ENCODE results near the gene AGR3. TPM values are rescaled to one million over a fixed set of nuclear protein-coding genes. Genes with fewer than 3 reads are reported as not detected.

Gene AGR3
- total RNA-seq, 1 donor from 2014 or later: not detected

- H3K4me1 Mint-ChIP-seq (ENCODE audit: unreplicated experiment): no peaks in the 10 kb centered on the region
- H3K4me3 Mint-ChIP-seq (ENCODE audit: unreplicated experiment): no peak overlapping the region
- no peaks in the 10 kb centered on the region for H3K9me3 Mint-ChIP-seq (ENCODE audit: unreplicated experiment)
- DNase-seq (ENCODE audit: low spot score): no peak
- no peaks in the 10 kb centered on the region for H3K36me3 Mint-ChIP-seq (ENCODE audit: low read depth, unreplicated experiment)
- no peak overlapping the region for H3K27ac Mint-ChIP-seq (ENCODE audit: unreplicated experiment)
- H3K27me3 Mint-ChIP-seq (ENCODE audit: unreplicated experiment): no peaks in the 10 kb centered on the region
- TF ChIP-seq, protein P1, sequence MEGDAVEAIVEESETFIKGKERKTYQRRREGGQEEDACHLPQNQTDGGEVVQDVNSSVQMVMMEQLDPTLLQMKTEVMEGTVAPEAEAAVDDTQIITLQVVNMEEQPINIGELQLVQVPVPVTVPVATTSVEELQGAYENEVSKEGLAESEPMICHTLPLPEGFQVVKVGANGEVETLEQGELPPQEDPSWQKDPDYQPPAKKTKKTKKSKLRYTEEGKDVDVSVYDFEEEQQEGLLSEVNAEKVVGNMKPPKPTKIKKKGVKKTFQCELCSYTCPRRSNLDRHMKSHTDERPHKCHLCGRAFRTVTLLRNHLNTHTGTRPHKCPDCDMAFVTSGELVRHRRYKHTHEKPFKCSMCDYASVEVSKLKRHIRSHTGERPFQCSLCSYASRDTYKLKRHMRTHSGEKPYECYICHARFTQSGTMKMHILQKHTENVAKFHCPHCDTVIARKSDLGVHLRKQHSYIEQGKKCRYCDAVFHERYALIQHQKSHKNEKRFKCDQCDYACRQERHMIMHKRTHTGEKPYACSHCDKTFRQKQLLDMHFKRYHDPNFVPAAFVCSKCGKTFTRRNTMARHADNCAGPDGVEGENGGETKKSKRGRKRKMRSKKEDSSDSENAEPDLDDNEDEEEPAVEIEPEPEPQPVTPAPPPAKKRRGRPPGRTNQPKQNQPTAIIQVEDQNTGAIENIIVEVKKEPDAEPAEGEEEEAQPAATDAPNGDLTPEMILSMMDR (IDR thresholded peaks at IDR 0.05; ENCODE audit: unreplicated experiment): no peak
Measured at GRCh38 chr7:16826060-16826459, 55.7 kb downstream of the AGR3 start.

- H3K9me3 Mint-ChIP-seq (ENCODE audit: unreplicated experiment): no peaks in the 10 kb centered on the region
- no peaks in the 10 kb centered on the region for H3K4me1 Mint-ChIP-seq (ENCODE audit: unreplicated experiment)
- TF ChIP-seq, protein P1 (IDR thresholded peaks at IDR 0.05; ENCODE audit: unreplicated experiment): no peak
- no peaks in the 10 kb centered on the region for H3K36me3 Mint-ChIP-seq (ENCODE audit: low read depth, unreplicated experiment)
- H3K27me3 Mint-ChIP-seq (ENCODE audit: unreplicated experiment): no peaks in the 10 kb centered on the region
- H3K27ac Mint-ChIP-seq (ENCODE audit: unreplicated experiment): no peak overlapping the region
- DNase-seq (ENCODE audit: low spot score): no peak
- no peak overlapping the region for H3K4me3 Mint-ChIP-seq (ENCODE audit: unreplicated experiment)
Measured at GRCh38 chr7:16822029-16822428, 59.8 kb downstream of the AGR3 start.

- Mint-ChIP-seq H3K4me1 (ENCODE audit: unreplicated experiment) (peaks cover 8% of the 10 kb centered on the region), H3K27ac (ENCODE audit: unreplicated experiment) (no peak overlapping the region), H3K9me3 (ENCODE audit: unreplicated experiment) (no peaks in the 10 kb centered on the region), H3K36me3 (ENCODE audit: low read depth, unreplicated experiment) (no peaks in the 10 kb centered on the region), H3K4me3 (ENCODE audit: unreplicated experiment) (no peak overlapping the region), H3K27me3 (ENCODE audit: unreplicated experiment) (peaks cover 3% of the 10 kb centered on the region)
- DNase-seq (ENCODE audit: low spot score): no peak
- TF ChIP-seq, protein P1 (IDR thresholded peaks at IDR 0.05; ENCODE audit: unreplicated experiment): no peak
Measured at GRCh38 chr7:16818732-16819131, 63.1 kb downstream of the AGR3 start.

GRCh38 chr7:16817536-16817935 is 64.2 kb downstream of the AGR3 start:
- peaks cover 8% of the 10 kb centered on the region for H3K4me1 Mint-ChIP-seq (ENCODE audit: unreplicated experiment)

GRCh38 chr7:16816824-16817223 is 65.0 kb downstream of the AGR3 start:
- H3K4me1 Mint-ChIP-seq (ENCODE audit: unreplicated experiment): peaks cover 8% of the 10 kb centered on the region
- H3K27ac Mint-ChIP-seq (ENCODE audit: unreplicated experiment): no peak overlapping the region
- peaks cover 3% of the 10 kb centered on the region for H3K27me3 Mint-ChIP-seq (ENCODE audit: unreplicated experiment)
- H3K36me3 Mint-ChIP-seq (ENCODE audit: low read depth, unreplicated experiment): no peaks in the 10 kb centered on the region
- TF ChIP-seq, protein P1 (IDR thresholded peaks at IDR 0.05; ENCODE audit: unreplicated experiment): no peak
- H3K9me3 Mint-ChIP-seq (ENCODE audit: unreplicated experiment): no peaks in the 10 kb centered on the region
- DNase-seq (ENCODE audit: low spot score): no peak
- no peak overlapping the region for H3K4me3 Mint-ChIP-seq (ENCODE audit: unreplicated experiment)

More at GRCh38 chr7:16817536-16817935, 64.2 kb downstream of the AGR3 start:
- TF ChIP-seq, protein P1 (IDR thresholded peaks at IDR 0.05; ENCODE audit: unreplicated experiment): no peak
- H3K9me3 Mint-ChIP-seq (ENCODE audit: unreplicated experiment): no peaks in the 10 kb centered on the region
- no peak overlapping the region for H3K27ac Mint-ChIP-seq (ENCODE audit: unreplicated experiment)
- H3K4me3 Mint-ChIP-seq (ENCODE audit: unreplicated experiment): no peak overlapping the region
- no peak for DNase-seq (ENCODE audit: low spot score)
- no peaks in the 10 kb centered on the region for H3K36me3 Mint-ChIP-seq (ENCODE audit: low read depth, unreplicated experiment)
- peaks cover 3% of the 10 kb centered on the region for H3K27me3 Mint-ChIP-seq (ENCODE audit: unreplicated experiment)

Measured in endothelial cell (in vitro differentiated cells).